Liver (tissue), 9 donors: Measurements from ENCODE around the gene PINLYP. TPM values are rescaled to one million over a fixed set of nuclear protein-coding genes. Genes with fewer than 3 reads are reported as not detected.
A peak's percentile ranks its signal among the peaks of the same experiment; 100 is the strongest.

Experiments used
- DNase-seq: peaks from one replicate; pipeline ENCODE4 v3.0.0-alpha.2; 2017; ENCODE audit warnings: low spot score
- H3K27ac ChIP-seq, 2 donors: one replicate each; pipeline ENCODE4 v1.7.0; 2013; ENCODE audit warnings: inconsistent platforms in 2 of 2, low read length in 2 of 2, control low read depth in 1 of 2, low read depth in 1 of 2, mild to moderate bottlenecking in 1 of 2
- H3K27me3 ChIP-seq, 4 donors: one replicate each; pipeline versions ENCODE4 v1.6.1 to v1.7.0; 2013; ENCODE audit warnings: low read length in 3 of 4, inconsistent platforms in 1 of 4, mild to moderate bottlenecking in 1 of 4, moderate library complexity in 1 of 4; ENCODE audit not compliant: control insufficient read depth in 4 of 4, insufficient read depth in 4 of 4
- H3K36me3 ChIP-seq, 4 donors: one replicate each; pipeline versions ENCODE4 v1.6.1 to v1.7.0; 2013; ENCODE audit warnings: low read length in 3 of 4, mild to moderate bottlenecking in 3 of 4, low read depth in 1 of 4, moderate library complexity in 1 of 4; ENCODE audit not compliant: control insufficient read depth in 4 of 4, insufficient read depth in 3 of 4
- H3K4me1 ChIP-seq, 4 donors: one replicate each; pipeline versions ENCODE4 v1.6.1 to v1.7.0; 2013; ENCODE audit warnings: low read length in 3 of 4, mild to moderate bottlenecking in 3 of 4, moderate library complexity in 1 of 4; ENCODE audit not compliant: control insufficient read depth in 4 of 4, insufficient read depth in 4 of 4
- H3K4me3 ChIP-seq, 3 donors: one replicate each; pipeline versions ENCODE4 v1.6.1 to v1.7.0; 2013; ENCODE audit warnings: low read length in 3 of 3, control low read depth in 1 of 3, low read depth in 1 of 3, mild to moderate bottlenecking in 1 of 3
- H3K9ac ChIP-seq, 2 donors: one replicate each; pipeline ENCODE4 v1.7.0; 2013; ENCODE audit warnings: low read length in 2 of 2, mild to moderate bottlenecking in 2 of 2, moderate library complexity in 2 of 2, control low read depth in 1 of 2, low read depth in 1 of 2
- H3K9me3 ChIP-seq, 4 donors: one replicate each; pipeline versions ENCODE4 v1.6.1 to v1.7.0; 2013; ENCODE audit warnings: low read length in 3 of 4; ENCODE audit not compliant: control insufficient read depth in 4 of 4
- EGR1 ChIP-seq, 2 donors: IDR thresholded peaks; 2 replicates each; pipeline ENCODE4 v1.6.1; 2016 to 2018; ENCODE audit warnings: antibody characterized with exemption in 2 of 2, low read depth in 2 of 2
- FOXA1 ChIP-seq: IDR thresholded peaks from 2 replicates; pipeline ENCODE4 v1.6.1; 2016; ENCODE audit warnings: antibody characterized with exemption
- FOXA2 ChIP-seq: IDR thresholded peaks from 2 replicates; pipeline ENCODE4 v1.6.1; 2016; ENCODE audit warnings: antibody characterized with exemption
- GABPA ChIP-seq, 2 donors: IDR thresholded peaks in 1 of 2; conservative IDR thresholded peaks in 1 of 2; 2 replicates each; pipeline ENCODE4 v1.6.1; 2016; ENCODE audit warnings: antibody characterized with exemption in 2 of 2, mild to moderate bottlenecking in 1 of 2, moderate library complexity in 1 of 2
- HNF4A ChIP-seq, 2 donors: conservative IDR thresholded peaks; 2 replicates each; pipeline ENCODE4 v1.6.1; 2016; ENCODE audit warnings: antibody characterized with exemption in 2 of 2, mild to moderate bottlenecking in 2 of 2
- HNF4G ChIP-seq: IDR thresholded peaks from 2 replicates; pipeline ENCODE4 v1.6.1; 2016; ENCODE audit warnings: antibody characterized with exemption
- JUND ChIP-seq, 2 donors: IDR thresholded peaks; 2 replicates each; pipeline ENCODE4 v1.6.1; 2016; ENCODE audit warnings: antibody characterized with exemption in 2 of 2
- NR2F2 ChIP-seq: IDR thresholded peaks from 2 replicates; pipeline ENCODE4 v1.6.1; 2016; ENCODE audit warnings: antibody characterized with exemption
- RAD21 ChIP-seq, 2 donors: IDR thresholded peaks; 2 replicates each; pipeline ENCODE4 v1.6.1; 2016; ENCODE audit warnings: antibody characterized with exemption in 2 of 2, mild to moderate bottlenecking in 2 of 2
- RXRA ChIP-seq, 2 donors: IDR thresholded peaks; 2 replicates each; pipeline ENCODE4 v1.6.1; 2017 to 2018; ENCODE audit warnings: antibody characterized with exemption in 2 of 2, mild to moderate bottlenecking in 1 of 2
- TAF1 ChIP-seq: conservative IDR thresholded peaks from 2 replicates; pipeline ENCODE4 v1.6.1; 2016; ENCODE audit warnings: antibody characterized with exemption, mild to moderate bottlenecking
- YY1 ChIP-seq: IDR thresholded peaks from 2 replicates; pipeline ENCODE4 v1.6.1; 2016; ENCODE audit warnings: antibody characterized with exemption, mild to moderate bottlenecking
- WGBS: extraction: QIAGEN DNeasy Blood & Tissue Kit; methylation state at CpG from one replicate; pipeline ENCODE4 v1.1.7; 2013; 5-methylcytosine and 5-hydroxymethylcytosine counted together
- polyA plus RNA-seq, 2 donors: library from polyadenylated mRNA; stranded (reverse) in 1 of 2; unstranded in 1 of 2; fragments of 200-250 nt in 1 of 2; fragments of >200 nt in 1 of 2; fragmentation: Nextera tagmentation in 1 of 2; extraction: Ambion mirVana in 1 of 2; gene quantifications; one replicate each; pipeline versions ENCODE4 v1.2.1 to v1.2.3, GENCODE V29; 2013 to 2015
- total RNA-seq, 2 donors: library from RNA; depleted of rRNA; stranded (reverse); fragments of >200 nt; gene quantifications; one replicate each; pipeline ENCODE4 v1.2.3, GENCODE V29; 2014
- TF ChIP-seq, protein P1 (sequence below): fragments of 150-350 bp; IDR thresholded peaks from 2 replicates; pipeline ENCODE4 v1.5.1; 2017; ENCODE audit warnings: improper control_type of control experiment, low read depth, low read length; ENCODE audit not compliant: missing input control
- TF ChIP-seq, protein P2 (sequence below): IDR thresholded peaks from 2 replicates; pipeline ENCODE4 v1.6.1; 2016; ENCODE audit warnings: antibody characterized with exemption
- TF ChIP-seq, protein P3 (sequence below): IDR thresholded peaks from 2 replicates; pipeline ENCODE4 v1.6.1; 2016; ENCODE audit warnings: antibody characterized with exemption
- TF ChIP-seq, protein P4 (sequence below): IDR thresholded peaks from 2 replicates; pipeline ENCODE4 v1.6.1; 2016; ENCODE audit warnings: antibody characterized with exemption, mild to moderate bottlenecking
- TF ChIP-seq, protein P5 (sequence below): IDR thresholded peaks from 2 replicates; pipeline ENCODE4 v1.6.1; 2016; ENCODE audit warnings: antibody characterized with exemption
- donor health status: healthy.
- donor health status: healthy.
- donor health status: healthy.
- donor health status: healthy.
- donor health status: healthy.

The PINLYP gene
- total and polyA plus RNA-seq, 4 donors: 0.42 to 4.3 (median 0.57) TPM

DNA sequence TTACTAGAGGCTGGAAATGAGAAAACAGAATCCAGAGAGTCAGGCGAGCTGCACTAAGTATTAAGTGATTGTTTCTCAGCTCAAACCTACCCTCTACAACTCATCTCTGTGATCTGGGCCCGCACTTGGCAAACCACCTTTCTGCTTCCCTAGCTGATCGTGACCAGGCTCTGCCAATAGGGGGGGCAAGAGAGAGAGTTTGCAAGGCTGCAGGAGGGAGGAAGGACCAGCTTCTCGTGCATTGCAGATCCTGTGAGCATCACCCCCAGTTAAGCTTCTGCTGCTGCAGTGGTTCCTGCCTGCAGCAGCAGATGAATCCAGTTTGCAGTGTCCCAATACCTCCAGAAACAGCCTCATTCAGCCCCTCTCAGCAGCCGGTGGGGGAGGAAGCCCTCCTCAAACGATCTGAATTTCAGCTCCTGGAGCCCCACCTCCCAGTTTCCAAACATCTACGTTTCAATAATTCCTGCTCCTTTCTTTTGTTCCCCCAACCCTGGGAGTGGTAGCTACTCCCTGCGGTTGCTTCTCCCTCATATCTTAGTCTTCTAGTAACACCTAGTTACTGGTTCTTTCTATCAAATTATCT, 20.3 kb upstream of the PINLYP start:
- H3K36me3 ChIP-seq: peaks cover 8 to 29% (median 13%) of the 10 kb centered on the region in 4 donors
- peak; percentile 83 for DNase-seq
- WGBS: 47% methylated on average over 8 of the region's 8 CpGs

DNA sequence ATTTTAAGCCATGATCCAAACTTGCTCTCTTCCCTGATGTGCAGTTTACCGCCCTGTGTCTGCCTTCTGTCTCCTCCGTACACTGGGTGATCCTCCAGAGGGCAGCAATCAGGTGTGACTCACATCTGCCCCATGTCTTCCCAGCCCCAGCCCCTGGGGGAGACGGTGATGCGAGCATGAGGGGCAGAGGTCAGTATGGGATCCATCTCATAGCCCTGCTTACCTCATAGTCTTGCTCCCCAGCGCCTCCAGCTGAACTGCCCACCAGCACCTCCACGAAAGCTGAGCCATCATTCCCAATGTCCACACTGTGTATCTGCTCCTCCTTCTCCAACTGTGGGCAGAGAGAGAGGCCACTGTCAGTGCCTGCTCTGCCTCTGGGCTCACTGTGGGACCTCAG, 14.9 kb upstream of the PINLYP start:
- Histone ChIP-seq H3K9ac (no peak overlapping the region), H3K27me3 (no peaks in the 10 kb centered on the region), H3K36me3 (peaks cover 0 to 7% (median 2%) of the 10 kb centered on the region in 4 donors), H3K4me3 (no peak overlapping the region), H3K9me3 (no peaks in the 10 kb centered on the region), H3K4me1 (no peaks in the 10 kb centered on the region), H3K27ac (no peak overlapping the region)
- TF ChIP-seq, protein P1, sequence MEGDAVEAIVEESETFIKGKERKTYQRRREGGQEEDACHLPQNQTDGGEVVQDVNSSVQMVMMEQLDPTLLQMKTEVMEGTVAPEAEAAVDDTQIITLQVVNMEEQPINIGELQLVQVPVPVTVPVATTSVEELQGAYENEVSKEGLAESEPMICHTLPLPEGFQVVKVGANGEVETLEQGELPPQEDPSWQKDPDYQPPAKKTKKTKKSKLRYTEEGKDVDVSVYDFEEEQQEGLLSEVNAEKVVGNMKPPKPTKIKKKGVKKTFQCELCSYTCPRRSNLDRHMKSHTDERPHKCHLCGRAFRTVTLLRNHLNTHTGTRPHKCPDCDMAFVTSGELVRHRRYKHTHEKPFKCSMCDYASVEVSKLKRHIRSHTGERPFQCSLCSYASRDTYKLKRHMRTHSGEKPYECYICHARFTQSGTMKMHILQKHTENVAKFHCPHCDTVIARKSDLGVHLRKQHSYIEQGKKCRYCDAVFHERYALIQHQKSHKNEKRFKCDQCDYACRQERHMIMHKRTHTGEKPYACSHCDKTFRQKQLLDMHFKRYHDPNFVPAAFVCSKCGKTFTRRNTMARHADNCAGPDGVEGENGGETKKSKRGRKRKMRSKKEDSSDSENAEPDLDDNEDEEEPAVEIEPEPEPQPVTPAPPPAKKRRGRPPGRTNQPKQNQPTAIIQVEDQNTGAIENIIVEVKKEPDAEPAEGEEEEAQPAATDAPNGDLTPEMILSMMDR: no peak
- TF ChIP-seq EGR1 (IDR thresholded peaks at IDR 0.05; ENCODE audit: low read depth in 2 of 2): no peak
- TF ChIP-seq TAF1: no peak
- no peak for TF ChIP-seq FOXA1
- no peak for TF ChIP-seq NR2F2
- no peak for TF ChIP-seq RAD21 (IDR thresholded peaks at IDR 0.05)
- no peak for TF ChIP-seq JUND (IDR thresholded peaks at IDR 0.05)
- TF ChIP-seq, protein P2, sequence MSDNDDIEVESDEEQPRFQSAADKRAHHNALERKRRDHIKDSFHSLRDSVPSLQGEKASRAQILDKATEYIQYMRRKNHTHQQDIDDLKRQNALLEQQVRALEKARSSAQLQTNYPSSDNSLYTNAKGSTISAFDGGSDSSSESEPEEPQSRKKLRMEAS: no peak
- TF ChIP-seq YY1: no peak
- TF ChIP-seq GABPA (IDR thresholded peaks at IDR 0.05 in 1 of 2, conservative IDR thresholded peaks at IDR 0.05 in 1 of 2): no peak
- TF ChIP-seq RXRA (IDR thresholded peaks at IDR 0.05): no peak
- TF ChIP-seq, protein P3, sequence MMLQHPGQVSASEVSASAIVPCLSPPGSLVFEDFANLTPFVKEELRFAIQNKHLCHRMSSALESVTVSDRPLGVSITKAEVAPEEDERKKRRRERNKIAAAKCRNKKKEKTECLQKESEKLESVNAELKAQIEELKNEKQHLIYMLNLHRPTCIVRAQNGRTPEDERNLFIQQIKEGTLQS: no peak
- TF ChIP-seq, protein P4, sequence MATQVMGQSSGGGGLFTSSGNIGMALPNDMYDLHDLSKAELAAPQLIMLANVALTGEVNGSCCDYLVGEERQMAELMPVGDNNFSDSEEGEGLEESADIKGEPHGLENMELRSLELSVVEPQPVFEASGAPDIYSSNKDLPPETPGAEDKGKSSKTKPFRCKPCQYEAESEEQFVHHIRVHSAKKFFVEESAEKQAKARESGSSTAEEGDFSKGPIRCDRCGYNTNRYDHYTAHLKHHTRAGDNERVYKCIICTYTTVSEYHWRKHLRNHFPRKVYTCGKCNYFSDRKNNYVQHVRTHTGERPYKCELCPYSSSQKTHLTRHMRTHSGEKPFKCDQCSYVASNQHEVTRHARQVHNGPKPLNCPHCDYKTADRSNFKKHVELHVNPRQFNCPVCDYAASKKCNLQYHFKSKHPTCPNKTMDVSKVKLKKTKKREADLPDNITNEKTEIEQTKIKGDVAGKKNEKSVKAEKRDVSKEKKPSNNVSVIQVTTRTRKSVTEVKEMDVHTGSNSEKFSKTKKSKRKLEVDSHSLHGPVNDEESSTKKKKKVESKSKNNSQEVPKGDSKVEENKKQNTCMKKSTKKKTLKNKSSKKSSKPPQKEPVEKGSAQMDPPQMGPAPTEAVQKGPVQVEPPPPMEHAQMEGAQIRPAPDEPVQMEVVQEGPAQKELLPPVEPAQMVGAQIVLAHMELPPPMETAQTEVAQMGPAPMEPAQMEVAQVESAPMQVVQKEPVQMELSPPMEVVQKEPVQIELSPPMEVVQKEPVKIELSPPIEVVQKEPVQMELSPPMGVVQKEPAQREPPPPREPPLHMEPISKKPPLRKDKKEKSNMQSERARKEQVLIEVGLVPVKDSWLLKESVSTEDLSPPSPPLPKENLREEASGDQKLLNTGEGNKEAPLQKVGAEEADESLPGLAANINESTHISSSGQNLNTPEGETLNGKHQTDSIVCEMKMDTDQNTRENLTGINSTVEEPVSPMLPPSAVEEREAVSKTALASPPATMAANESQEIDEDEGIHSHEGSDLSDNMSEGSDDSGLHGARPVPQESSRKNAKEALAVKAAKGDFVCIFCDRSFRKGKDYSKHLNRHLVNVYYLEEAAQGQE: no peak
- no peak for TF ChIP-seq FOXA2
- TF ChIP-seq, protein P5, sequence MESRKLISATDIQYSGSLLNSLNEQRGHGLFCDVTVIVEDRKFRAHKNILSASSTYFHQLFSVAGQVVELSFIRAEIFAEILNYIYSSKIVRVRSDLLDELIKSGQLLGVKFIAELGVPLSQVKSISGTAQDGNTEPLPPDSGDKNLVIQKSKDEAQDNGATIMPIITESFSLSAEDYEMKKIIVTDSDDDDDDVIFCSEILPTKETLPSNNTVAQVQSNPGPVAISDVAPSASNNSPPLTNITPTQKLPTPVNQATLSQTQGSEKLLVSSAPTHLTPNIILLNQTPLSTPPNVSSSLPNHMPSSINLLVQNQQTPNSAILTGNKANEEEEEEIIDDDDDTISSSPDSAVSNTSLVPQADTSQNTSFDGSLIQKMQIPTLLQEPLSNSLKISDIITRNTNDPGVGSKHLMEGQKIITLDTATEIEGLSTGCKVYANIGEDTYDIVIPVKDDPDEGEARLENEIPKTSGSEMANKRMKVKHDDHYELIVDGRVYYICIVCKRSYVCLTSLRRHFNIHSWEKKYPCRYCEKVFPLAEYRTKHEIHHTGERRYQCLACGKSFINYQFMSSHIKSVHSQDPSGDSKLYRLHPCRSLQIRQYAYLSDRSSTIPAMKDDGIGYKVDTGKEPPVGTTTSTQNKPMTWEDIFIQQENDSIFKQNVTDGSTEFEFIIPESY: no peak
- no peak for TF ChIP-seq HNF4A (conservative IDR thresholded peaks at IDR 0.05)
- DNase-seq: no peak
- WGBS: 88% methylated on average over 6 of the region's 6 CpGs

More for the DNA sequence above, 20.3 kb upstream of the PINLYP start:
- no peak overlapping the region for H3K27ac ChIP-seq
- no peaks in the 10 kb centered on the region for H3K9me3 ChIP-seq
- TF ChIP-seq GABPA (IDR thresholded peaks at IDR 0.05 in 1 of 2, conservative IDR thresholded peaks at IDR 0.05 in 1 of 2) (no peak), FOXA2 (no peak), YY1 (no peak), HNF4G (no peak), JUND (IDR thresholded peaks at IDR 0.05) (no peak), RXRA (IDR thresholded peaks at IDR 0.05) (no peak), RAD21 (IDR thresholded peaks at IDR 0.05) (peak; percentile 78 to 85), TAF1 (no peak)
- TF ChIP-seq, protein P1: peak; percentile 68
- H3K4me3 ChIP-seq: no peak overlapping the region
- H3K27me3 ChIP-seq: no peaks in the 10 kb centered on the region
- no peaks in the 10 kb centered on the region for H3K4me1 ChIP-seq
- no peak overlapping the region for H3K9ac ChIP-seq
